ENCODE data around the gene OR5A2.
A peak's percentile ranks its signal among the peaks of the same experiment; 100 is the strongest.
"Not testable (repeated sequence)": the region's sequence is repeated elsewhere in the genome, so short reads cannot be mapped to it uniquely, and the experiment has no call there.

Gene OR5A2

GRCh38 chr11:59426361-59427067 is at the start of gene OR5A2:
OR5A2 (minus strand) TSS chr11:59426413; CDS start chr11:59422953, 3,460 bp downstream.
- DNase-seq (ENCODE audit: low spot score) = no peak

GRCh38 chr11:59475176-59475575 is 49.0 kb upstream of the OR5A2 start:
- DNase-seq (ENCODE audit: low spot score) = no peak

- DNase-seq (ENCODE audit: low spot score) = no peak
Measured at GRCh38 chr11:59473015-59473414, 46.8 kb upstream of the OR5A2 start, which contains the start of gene OR4D10. OR4D10 (plus strand) TSS chr11:59473315; CDS start chr11:59477430, 4,115 bp downstream.

GRCh38 chr11:59463190-59463641 is 37.0 kb upstream of the OR5A2 start:
- DNase-seq (ENCODE audit: low spot score) = no peak

- DNase-seq (ENCODE audit: low spot score) = no peak
Measured at GRCh38 chr11:59459916-59460315, 33.7 kb upstream of the OR5A2 start.

- no peak for DNase-seq (ENCODE audit: low spot score)
Measured at GRCh38 chr11:59456661-59457060, 30.4 kb upstream of the OR5A2 start, which contains the start of gene OR4D6. OR4D6 (plus strand) TSS chr11:59456961; CDS start chr11:59456961, 0 bp downstream.

- no peak for DNase-seq (ENCODE audit: low spot score)
Measured at GRCh38 chr11:59448484-59448883, 22.3 kb upstream of the OR5A2 start.

GRCh38 chr11:59445624-59446023 is 19.4 kb upstream of the OR5A2 start:
- DNase-seq (ENCODE audit: low spot score) = not testable (repeated sequence)

- no peak for DNase-seq (ENCODE audit: low spot score)
Measured at GRCh38 chr11:59437770-59438169, 11.6 kb upstream of the OR5A2 start.

GRCh38 chr11:59436169-59436568 is 10.0 kb upstream of the OR5A2 start, which contains the start of gene OR5A1:
OR5A1 (plus strand) TSS chr11:59436469; CDS start chr11:59443169, 6,700 bp downstream.
- no peak for DNase-seq (ENCODE audit: low spot score)

- peak; percentile 56 for DNase-seq (ENCODE audit: low spot score)
Measured at GRCh38 chr11:59429924-59430516, 3.8 kb upstream of the OR5A2 start.

GRCh38 chr11:59427068-59427382 is 812 bp upstream of the OR5A2 start:
- DNase-seq (ENCODE audit: low spot score) = no peak

- no peak for DNase-seq (ENCODE audit: low spot score)
Measured at GRCh38 chr11:59425131-59425530, 1.1 kb downstream of the OR5A2 start.

GRCh38 chr11:59423835-59424234 is 2.4 kb downstream of the OR5A2 start:
- no peak for DNase-seq (ENCODE audit: low spot score)

- no peak for DNase-seq (ENCODE audit: low spot score)
Measured at GRCh38 chr11:59418156-59418555, 8.1 kb downstream of the OR5A2 start.

- DNase-seq (ENCODE audit: low spot score) = no peak
Measured at GRCh38 chr11:59417023-59417422, 9.2 kb downstream of the OR5A2 start.

- no peak for DNase-seq (ENCODE audit: low spot score)
Measured at GRCh38 chr11:59416613-59417012, 9.6 kb downstream of the OR5A2 start.

- DNase-seq (ENCODE audit: low spot score) = no peak
Measured at GRCh38 chr11:59415111-59415510, 11.1 kb downstream of the OR5A2 start.

GRCh38 chr11:59413646-59414045 is 12.6 kb downstream of the OR5A2 start:
- no peak for DNase-seq (ENCODE audit: low spot score)

GRCh38 chr11:59403546-59403945 is 22.7 kb downstream of the OR5A2 start:
- no peak for DNase-seq (ENCODE audit: low spot score)

- no peak for DNase-seq (ENCODE audit: low spot score)
Measured at GRCh38 chr11:59401262-59401552, 25.0 kb downstream of the OR5A2 start.

GRCh38 chr11:59400461-59401261 is 25.6 kb downstream of the OR5A2 start:
- no peak for DNase-seq (ENCODE audit: low spot score)

GRCh38 chr11:59394186-59394585 is 32.0 kb downstream of the OR5A2 start:
- no peak for DNase-seq (ENCODE audit: low spot score)

Data from LoVo (cell line).